Measurements from ENCODE around the gene RGS5. TPM values are rescaled to one million over a fixed set of nuclear protein-coding genes. Genes with fewer than 3 reads are reported as not detected.

The RGS5 gene
- total RNA-seq, 1 donor from 2014 or later, result 94.0 TPM

GRCh38 chr1:163145435-163145834, 57.3 kb downstream of the RGS5 start:
- no peaks in the 10 kb centered on the region for H3K9me3 ChIP-seq
- intact Hi-C loops (cut with DNase I), result no loop called here
- H3K4me3 ChIP-seq, result no peak overlapping the region
- H3K27me3 ChIP-seq, result no peaks in the 10 kb centered on the region
- no peak for DNase-seq (ENCODE audit: extremely low spot score in 2 of 2)
- H3K27ac ChIP-seq, result no peak overlapping the region
- no peaks in the 10 kb centered on the region for H3K4me1 ChIP-seq
- TF ChIP-seq POLR2A (IDR thresholded peaks at IDR 0.05) (no peak), CTCF (IDR thresholded peaks at IDR 0.05) (no peak), POLR2AphosphoS5 (IDR thresholded peaks at IDR 0.05; ENCODE audit: insufficient read depth in 1 of 2, low read depth in 1 of 2) (no peak)
- no peaks in the 10 kb centered on the region for H3K36me3 ChIP-seq

- no peak overlapping the region for H3K4me3 ChIP-seq
- TF ChIP-seq POLR2AphosphoS5 (IDR thresholded peaks at IDR 0.05; ENCODE audit: insufficient read depth in 1 of 2, low read depth in 1 of 2) (no peak), POLR2A (IDR thresholded peaks at IDR 0.05) (no peak), CTCF (IDR thresholded peaks at IDR 0.05) (no peak)
- no peaks in the 10 kb centered on the region for H3K36me3 ChIP-seq
- no peaks in the 10 kb centered on the region for H3K4me1 ChIP-seq
- DNase-seq (ENCODE audit: extremely low spot score in 2 of 2), result no peak
- no peak overlapping the region for H3K27ac ChIP-seq
- H3K9me3 ChIP-seq, result no peaks in the 10 kb centered on the region
- no peaks in the 10 kb centered on the region for H3K27me3 ChIP-seq
- intact Hi-C loops (cut with DNase I), result no loop called here
These were observed 58.3 kb downstream of the RGS5 start for GRCh38 chr1:163144418-163144817.

DNA sequence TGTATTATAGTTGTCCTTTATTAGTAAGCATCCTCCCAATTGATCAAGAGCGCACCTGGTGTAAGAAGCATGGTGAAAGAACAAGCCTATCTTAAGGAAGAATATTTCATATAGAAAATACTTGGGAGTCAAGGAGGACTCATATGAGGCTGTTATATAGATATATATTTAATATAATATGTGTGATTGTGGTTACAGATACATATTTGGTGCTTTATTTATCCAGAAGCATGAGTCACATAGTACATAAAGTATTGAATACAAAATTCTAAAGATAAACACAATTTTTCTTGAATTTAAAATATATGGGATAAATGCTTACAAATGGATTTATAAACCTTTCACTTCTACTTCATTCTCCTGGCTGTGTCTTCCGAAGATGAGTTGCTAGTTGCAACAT, 60.6 kb downstream of the RGS5 start:
- H3K36me3 ChIP-seq, result no peaks in the 10 kb centered on the region
- no peaks in the 10 kb centered on the region for H3K4me1 ChIP-seq
- no peak overlapping the region for H3K27ac ChIP-seq
- TF ChIP-seq POLR2A (IDR thresholded peaks at IDR 0.05), result no peak
- no peak for TF ChIP-seq CTCF (IDR thresholded peaks at IDR 0.05)
- TF ChIP-seq POLR2AphosphoS5 (IDR thresholded peaks at IDR 0.05; ENCODE audit: insufficient read depth in 1 of 2, low read depth in 1 of 2), result no peak
- DNase-seq (ENCODE audit: extremely low spot score in 2 of 2), result no peak
- intact Hi-C loops (cut with DNase I), result no loop called here
- no peaks in the 10 kb centered on the region for H3K27me3 ChIP-seq
- H3K9me3 ChIP-seq, result no peaks in the 10 kb centered on the region
- H3K4me3 ChIP-seq, result no peak overlapping the region

DNA sequence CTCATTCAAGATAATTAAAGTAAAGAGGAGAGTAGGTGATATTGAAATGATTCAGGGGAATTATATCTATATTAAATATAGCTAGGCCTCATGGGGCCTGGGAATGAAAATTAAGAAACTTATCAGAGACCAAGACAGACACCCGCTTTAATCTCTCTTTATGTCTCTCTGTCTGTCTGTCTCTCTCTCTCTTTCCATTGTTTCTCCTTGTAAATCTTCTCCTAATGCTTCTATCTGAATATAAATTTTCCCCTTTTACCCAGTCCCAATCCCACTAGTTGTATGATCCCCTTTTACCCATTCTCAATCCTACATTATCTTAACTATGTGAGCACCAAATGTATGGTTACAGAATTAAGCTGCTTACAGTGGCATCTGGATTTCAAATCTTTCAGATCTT, 61.2 kb downstream of the RGS5 start:
- Histone ChIP-seq H3K9me3 (no peaks in the 10 kb centered on the region), H3K27ac (no peak overlapping the region), H3K36me3 (no peaks in the 10 kb centered on the region), H3K4me3 (no peak overlapping the region), H3K4me1 (no peaks in the 10 kb centered on the region), H3K27me3 (no peaks in the 10 kb centered on the region)
- no peak for DNase-seq (ENCODE audit: extremely low spot score in 2 of 2)
- TF ChIP-seq POLR2A (IDR thresholded peaks at IDR 0.05), result no peak
- intact Hi-C loops (cut with DNase I), result no loop called here

- intact Hi-C loops (cut with DNase I), result no loop called here
- Histone ChIP-seq H3K4me1 (no peaks in the 10 kb centered on the region), H3K9me3 (no peaks in the 10 kb centered on the region), H3K36me3 (no peaks in the 10 kb centered on the region), H3K27me3 (no peaks in the 10 kb centered on the region), H3K27ac (no peak overlapping the region), H3K4me3 (no peak overlapping the region)
- no peak for TF ChIP-seq CTCF (IDR thresholded peaks at IDR 0.05)
- no peak for TF ChIP-seq POLR2A (IDR thresholded peaks at IDR 0.05)
- no peak for TF ChIP-seq POLR2AphosphoS5 (IDR thresholded peaks at IDR 0.05; ENCODE audit: insufficient read depth in 1 of 2, low read depth in 1 of 2)
- DNase-seq (ENCODE audit: extremely low spot score in 2 of 2), result no peak
These were observed 65.0 kb downstream of the RGS5 start for GRCh38 chr1:163137556-163138265.
